Loucy (cell line): ENCODE data around the gene RAD50.

Source experiments
- H2AFZ ChIP-seq: fragments of 200-600 bp; sonication (generic); 2 replicates; pipeline ENCODE4 v1.6.0; 2016; ENCODE audit warnings: antibody characterized with exemption, mild to moderate bottlenecking, low read length, moderate library complexity
- H3F3A ChIP-seq: fragments of 200-600 bp; 2 replicates; pipeline ENCODE4 v1.6.0; 2016; ENCODE audit warnings: antibody characterized with exemption, low read depth, mild to moderate bottlenecking
- H3K27me3 ChIP-seq: fragments of 200-600 bp; sonication (generic); 2 replicates; pipeline ENCODE4 v1.6.1; 2014; ENCODE audit warnings: low read length, mild to moderate bottlenecking; ENCODE audit not compliant: insufficient read depth, poor library complexity, severe bottlenecking
- H3K36me3 ChIP-seq: fragments of 200-600 bp; sonication (generic); 2 replicates; pipeline ENCODE4 v1.6.1; 2016; ENCODE audit warnings: low read length; ENCODE audit not compliant: insufficient read depth
- H3K4me1 ChIP-seq: fragments of 200-600 bp; sonication (generic); 2 replicates; pipeline ENCODE4 v1.5.1; 2014; ENCODE audit warnings: low read length, mild to moderate bottlenecking; ENCODE audit not compliant: insufficient read depth, poor library complexity, severe bottlenecking
- H3K4me2 ChIP-seq: fragments of 200-600 bp; sonication (generic); 2 replicates; pipeline ENCODE4 v1.6.0; 2014; ENCODE audit warnings: antibody characterized with exemption, low read length, low read depth, mild to moderate bottlenecking; ENCODE audit not compliant: poor library complexity, severe bottlenecking
- H3K4me3 ChIP-seq: fragments of 200-600 bp; sonication (generic); 2 replicates; pipeline ENCODE4 v1.5.1; 2014; ENCODE audit warnings: low read length, mild to moderate bottlenecking, mixed read lengths; ENCODE audit not compliant: poor library complexity, severe bottlenecking
- H3K79me2 ChIP-seq: fragments of 200-600 bp; sonication (generic); 2 replicates; pipeline ENCODE4 v1.6.1; 2014; ENCODE audit warnings: low read length; ENCODE audit not compliant: insufficient read depth
- H3K9ac ChIP-seq: fragments of 200-600 bp; sonication (generic); 2 replicates; pipeline ENCODE4 v1.6.0; 2014; ENCODE audit warnings: mild to moderate bottlenecking, low read depth, low read length, moderate library complexity; ENCODE audit not compliant: poor library complexity, severe bottlenecking
- H3K9me2 ChIP-seq: fragments of 200-600 bp; sonication (generic); replicated peaks from 2 replicates; pipeline ENCODE4 v1.6.1; 2016; ENCODE audit warnings: low read depth, low read length, mixed read lengths
- H3K9me3 ChIP-seq: fragments of 200-600 bp; sonication (generic); 2 replicates; pipeline ENCODE4 v1.6.1; 2014; ENCODE audit warnings: mild to moderate bottlenecking, antibody characterized with exemption, low read length, low read depth; ENCODE audit not compliant: insufficient read depth
- H4K20me1 ChIP-seq: fragments of 200-600 bp; sonication (generic); 2 replicates; pipeline ENCODE4 v1.6.0; 2014; ENCODE audit warnings: antibody characterized with exemption, low read length, mild to moderate bottlenecking; ENCODE audit not compliant: insufficient read depth, poor library complexity, severe bottlenecking
- EZH2phosphoT487 ChIP-seq: fragments of 200-600 bp; IDR thresholded peaks from 2 replicates; pipeline ENCODE4 v1.6.1; 2018; ENCODE audit warnings: antibody characterized with exemption, mild to moderate bottlenecking, moderate library complexity, borderline replicate concordance
- TF ChIP-seq, protein P1 (sequence below): fragments of 200-600 bp; sonication (generic); conservative IDR thresholded peaks from 2 replicates; pipeline ENCODE4 v1.5.1; 2014; ENCODE audit warnings: mild to moderate bottlenecking, antibody characterized with exemption, low read length

The RAD50 gene

DNA sequence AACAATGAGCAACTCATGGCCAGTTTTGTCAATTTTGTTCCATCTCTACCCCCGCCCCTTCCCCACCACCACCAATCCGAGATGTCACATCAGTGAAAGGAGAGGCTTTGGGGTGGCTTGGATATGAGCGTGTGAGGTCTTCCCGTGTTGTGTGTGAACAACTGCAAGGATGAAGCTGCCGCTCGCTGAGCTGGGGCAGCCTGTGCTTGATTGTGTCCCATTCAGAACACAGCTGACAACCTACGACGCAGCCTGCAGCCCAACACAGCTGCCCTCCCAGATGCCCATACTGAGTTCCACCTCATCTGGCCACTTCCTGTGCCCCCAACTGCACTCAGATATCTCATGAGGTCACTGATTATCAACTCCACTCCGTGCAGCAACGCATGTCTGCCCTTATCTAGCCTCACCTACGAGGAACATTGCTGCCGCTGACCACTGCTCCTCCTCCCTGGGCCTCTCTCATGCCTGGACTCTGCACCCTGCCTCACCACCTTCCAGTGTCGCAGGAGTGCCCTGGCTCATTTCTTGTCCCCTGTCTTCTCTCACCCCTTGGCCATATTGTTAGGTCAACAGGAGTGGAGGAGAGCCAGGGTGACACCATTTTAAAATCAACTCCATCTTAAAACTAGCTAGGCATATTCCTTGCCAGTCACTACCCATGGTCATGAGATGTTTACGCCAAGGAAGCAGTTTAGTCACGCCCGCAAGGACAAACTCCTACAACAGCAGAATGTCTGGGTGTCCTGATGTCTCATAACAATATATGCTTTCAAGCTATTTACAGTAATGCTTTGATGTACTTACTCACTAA lies 109.7 kb downstream of the RAD50 start:
- TF ChIP-seq EZH2phosphoT487 = no peak
- TF ChIP-seq, protein P1, sequence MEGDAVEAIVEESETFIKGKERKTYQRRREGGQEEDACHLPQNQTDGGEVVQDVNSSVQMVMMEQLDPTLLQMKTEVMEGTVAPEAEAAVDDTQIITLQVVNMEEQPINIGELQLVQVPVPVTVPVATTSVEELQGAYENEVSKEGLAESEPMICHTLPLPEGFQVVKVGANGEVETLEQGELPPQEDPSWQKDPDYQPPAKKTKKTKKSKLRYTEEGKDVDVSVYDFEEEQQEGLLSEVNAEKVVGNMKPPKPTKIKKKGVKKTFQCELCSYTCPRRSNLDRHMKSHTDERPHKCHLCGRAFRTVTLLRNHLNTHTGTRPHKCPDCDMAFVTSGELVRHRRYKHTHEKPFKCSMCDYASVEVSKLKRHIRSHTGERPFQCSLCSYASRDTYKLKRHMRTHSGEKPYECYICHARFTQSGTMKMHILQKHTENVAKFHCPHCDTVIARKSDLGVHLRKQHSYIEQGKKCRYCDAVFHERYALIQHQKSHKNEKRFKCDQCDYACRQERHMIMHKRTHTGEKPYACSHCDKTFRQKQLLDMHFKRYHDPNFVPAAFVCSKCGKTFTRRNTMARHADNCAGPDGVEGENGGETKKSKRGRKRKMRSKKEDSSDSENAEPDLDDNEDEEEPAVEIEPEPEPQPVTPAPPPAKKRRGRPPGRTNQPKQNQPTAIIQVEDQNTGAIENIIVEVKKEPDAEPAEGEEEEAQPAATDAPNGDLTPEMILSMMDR = no peak
- Histone ChIP-seq H3F3A (no peaks in the 10 kb centered on the region), H4K20me1 (no peaks in the 10 kb centered on the region), H3K4me1 (peaks cover 17% of the 10 kb centered on the region), H3K27me3 (no peaks in the 10 kb centered on the region), H3K4me3 (no peak overlapping the region), H3K4me2 (no peak overlapping the region), H3K36me3 (no peaks in the 10 kb centered on the region), H3K9me2 (no peaks in the 10 kb centered on the region), H3K9me3 (no peaks in the 10 kb centered on the region), H3K79me2 (no peaks in the 10 kb centered on the region), H2AFZ (no peak overlapping the region), H3K9ac (no peak overlapping the region)

DNA sequence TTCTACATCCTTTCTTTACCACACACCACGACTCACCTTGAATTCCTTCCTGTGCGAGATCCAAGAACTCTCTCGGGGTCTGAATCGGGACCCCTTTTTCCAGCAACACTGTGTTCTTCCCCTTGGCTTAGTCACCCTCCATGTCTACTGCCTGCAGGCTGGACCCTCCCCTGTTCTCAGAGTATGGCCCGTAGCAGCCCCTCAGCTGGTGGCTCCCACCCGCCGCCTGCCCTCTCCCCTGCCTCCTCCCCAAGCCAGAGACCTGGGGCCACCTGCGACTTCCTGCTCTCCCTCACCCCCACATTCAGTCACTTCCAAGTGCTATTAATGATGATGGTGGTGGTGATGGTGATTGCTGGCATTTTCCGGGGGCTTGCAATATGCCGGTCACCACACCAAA lies 110.5 kb downstream of the RAD50 start:
- Histone ChIP-seq H3K79me2 (no peaks in the 10 kb centered on the region), H3F3A (no peaks in the 10 kb centered on the region), H3K4me2 (no peak overlapping the region), H3K4me1 (peaks cover 17% of the 10 kb centered on the region), H3K9me3 (no peaks in the 10 kb centered on the region), H2AFZ (no peak overlapping the region), H4K20me1 (no peaks in the 10 kb centered on the region), H3K27me3 (no peaks in the 10 kb centered on the region), H3K4me3 (no peak overlapping the region), H3K36me3 (no peaks in the 10 kb centered on the region), H3K9ac (no peak overlapping the region), H3K9me2 (no peaks in the 10 kb centered on the region)
- TF ChIP-seq, protein P1 = no peak

DNA sequence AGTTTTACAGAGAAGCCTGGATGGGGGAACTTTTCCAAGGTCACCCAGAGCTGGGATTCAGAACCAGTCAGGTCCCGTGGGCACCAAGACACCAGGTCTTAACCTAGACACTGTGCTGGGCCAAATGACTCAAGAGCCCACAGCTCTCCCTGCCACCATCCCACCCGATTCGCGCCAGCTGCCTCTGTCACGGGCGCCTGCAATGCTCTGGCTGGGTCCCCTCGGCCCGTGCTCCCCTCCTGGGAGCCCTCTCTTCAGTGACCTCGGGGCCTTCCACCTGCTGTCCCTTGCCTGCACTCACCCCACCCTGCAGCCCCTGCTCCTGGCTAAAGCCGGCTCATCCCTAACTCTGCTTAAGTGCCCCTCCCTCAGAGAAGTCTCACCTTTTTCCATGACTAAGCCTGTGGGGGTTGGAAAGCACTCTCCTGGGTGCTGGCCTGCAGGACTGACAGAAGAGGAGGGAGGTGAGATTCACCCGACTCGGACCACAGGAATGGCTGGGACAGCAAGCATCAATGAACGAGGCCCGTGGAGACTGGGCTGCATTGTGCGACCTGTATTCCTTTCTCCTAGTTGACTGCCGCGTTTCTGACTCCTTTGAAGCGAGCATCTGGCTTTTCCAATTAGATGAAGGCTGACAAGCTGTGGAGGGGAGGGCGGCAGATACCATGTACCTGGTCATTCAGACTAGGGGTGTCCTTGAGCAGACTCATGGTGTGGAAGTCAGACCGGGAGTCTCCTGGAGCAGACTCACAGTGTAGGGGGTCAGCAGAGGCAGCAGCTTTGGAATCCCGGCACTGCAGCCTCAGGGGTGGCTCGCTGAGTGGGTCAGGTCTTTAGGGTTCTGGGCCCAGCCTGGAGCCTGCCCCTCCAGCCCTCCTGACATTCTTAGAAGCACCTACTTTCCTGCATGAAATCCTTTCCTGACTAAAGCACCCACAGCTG lies 111.3 kb downstream of the RAD50 start:
- no peak overlapping the region for H3K4me3 ChIP-seq

More for the DNA sequence above, 111.3 kb downstream of the RAD50 start:
- Histone ChIP-seq H3K27me3 (no peaks in the 10 kb centered on the region), H3F3A (no peaks in the 10 kb centered on the region), H4K20me1 (no peaks in the 10 kb centered on the region), H2AFZ (no peak overlapping the region), H3K79me2 (no peaks in the 10 kb centered on the region), H3K9ac (no peak overlapping the region), H3K4me2 (no peak overlapping the region), H3K36me3 (no peaks in the 10 kb centered on the region), H3K4me1 (peaks cover 14% of the 10 kb centered on the region), H3K9me3 (no peaks in the 10 kb centered on the region), H3K9me2 (no peaks in the 10 kb centered on the region)
- no peak for TF ChIP-seq EZH2phosphoT487
- TF ChIP-seq, protein P1 = no peak
